Fibroblast of the aortic adventitia (primary cell): ENCODE data around the gene ABHD2. TPM values are rescaled to one million over a fixed set of nuclear protein-coding genes. Genes with fewer than 3 reads are reported as not detected.

Source experiments
- DNase-seq: peaks from one replicate; pipeline ENCODE4 v3.0.0-alpha.2; 2010; ENCODE audit warnings: low read depth
- H3K4me3 ChIP-seq: 2 replicates; pipeline ENCODE4 v1.5.1; 2011; ENCODE audit warnings: low read depth, mild to moderate bottlenecking, control low read depth, low read length, moderate library complexity
- total RNA-seq: library from RNA; depleted of rRNA; stranded (reverse); fragments of >200 nt; gene quantifications from 2 replicates; pipeline ENCODE4 v1.2.3, GENCODE V29; 2012; ENCODE audit warnings: low replicate concordance
- TF ChIP-seq, protein P1 (sequence below): IDR thresholded peaks from 2 replicates; pipeline ENCODE4 v1.5.1; 2011; ENCODE audit warnings: mild to moderate bottlenecking, low read length, control low read depth, inconsistent platforms; ENCODE audit not compliant: insufficient read depth

The ABHD2 gene
- total RNA-seq, 1 donor = 100 TPM

DNA sequence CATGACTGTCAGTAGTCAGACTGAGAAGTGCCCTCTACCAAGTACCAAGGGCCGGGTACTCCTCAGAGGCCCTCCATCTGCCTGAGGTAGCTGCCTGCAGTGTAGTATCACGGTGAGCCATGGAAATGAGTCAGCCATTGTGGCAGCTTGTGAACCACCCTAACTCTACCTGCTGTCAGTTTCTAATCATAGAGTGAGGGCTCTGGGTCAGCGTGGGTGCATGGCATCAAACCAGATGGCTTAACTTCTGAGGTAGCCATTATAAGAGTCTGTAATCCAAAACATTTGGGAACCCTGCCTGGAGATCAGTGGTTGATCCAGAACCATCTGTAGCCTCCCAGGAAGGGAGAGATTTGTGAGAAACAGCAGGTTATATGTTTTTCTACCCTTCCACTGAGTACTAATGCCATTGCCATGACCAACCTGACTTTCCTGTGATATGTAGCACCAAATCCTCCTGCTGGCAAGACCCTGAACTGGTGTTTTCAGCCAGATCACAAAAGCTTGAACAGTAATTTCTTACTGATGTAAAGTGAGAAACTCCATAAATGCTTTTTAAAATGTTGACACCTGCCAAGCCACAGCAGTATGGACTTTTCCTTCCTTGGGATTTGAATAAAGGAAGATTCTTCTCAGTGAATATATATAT is 38.9 kb downstream of the ABHD2 start:
- no peak overlapping the region for H3K4me3 ChIP-seq
- TF ChIP-seq, protein P1, sequence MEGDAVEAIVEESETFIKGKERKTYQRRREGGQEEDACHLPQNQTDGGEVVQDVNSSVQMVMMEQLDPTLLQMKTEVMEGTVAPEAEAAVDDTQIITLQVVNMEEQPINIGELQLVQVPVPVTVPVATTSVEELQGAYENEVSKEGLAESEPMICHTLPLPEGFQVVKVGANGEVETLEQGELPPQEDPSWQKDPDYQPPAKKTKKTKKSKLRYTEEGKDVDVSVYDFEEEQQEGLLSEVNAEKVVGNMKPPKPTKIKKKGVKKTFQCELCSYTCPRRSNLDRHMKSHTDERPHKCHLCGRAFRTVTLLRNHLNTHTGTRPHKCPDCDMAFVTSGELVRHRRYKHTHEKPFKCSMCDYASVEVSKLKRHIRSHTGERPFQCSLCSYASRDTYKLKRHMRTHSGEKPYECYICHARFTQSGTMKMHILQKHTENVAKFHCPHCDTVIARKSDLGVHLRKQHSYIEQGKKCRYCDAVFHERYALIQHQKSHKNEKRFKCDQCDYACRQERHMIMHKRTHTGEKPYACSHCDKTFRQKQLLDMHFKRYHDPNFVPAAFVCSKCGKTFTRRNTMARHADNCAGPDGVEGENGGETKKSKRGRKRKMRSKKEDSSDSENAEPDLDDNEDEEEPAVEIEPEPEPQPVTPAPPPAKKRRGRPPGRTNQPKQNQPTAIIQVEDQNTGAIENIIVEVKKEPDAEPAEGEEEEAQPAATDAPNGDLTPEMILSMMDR = peak; percentile 49
- peak; percentile 48 for DNase-seq

GRCh38 chr15:89128320-89129122 is 40.3 kb downstream of the ABHD2 start:
- H3K4me3 ChIP-seq = no peak overlapping the region
- DNase-seq = no peak
- TF ChIP-seq, protein P1 = no peak

DNA sequence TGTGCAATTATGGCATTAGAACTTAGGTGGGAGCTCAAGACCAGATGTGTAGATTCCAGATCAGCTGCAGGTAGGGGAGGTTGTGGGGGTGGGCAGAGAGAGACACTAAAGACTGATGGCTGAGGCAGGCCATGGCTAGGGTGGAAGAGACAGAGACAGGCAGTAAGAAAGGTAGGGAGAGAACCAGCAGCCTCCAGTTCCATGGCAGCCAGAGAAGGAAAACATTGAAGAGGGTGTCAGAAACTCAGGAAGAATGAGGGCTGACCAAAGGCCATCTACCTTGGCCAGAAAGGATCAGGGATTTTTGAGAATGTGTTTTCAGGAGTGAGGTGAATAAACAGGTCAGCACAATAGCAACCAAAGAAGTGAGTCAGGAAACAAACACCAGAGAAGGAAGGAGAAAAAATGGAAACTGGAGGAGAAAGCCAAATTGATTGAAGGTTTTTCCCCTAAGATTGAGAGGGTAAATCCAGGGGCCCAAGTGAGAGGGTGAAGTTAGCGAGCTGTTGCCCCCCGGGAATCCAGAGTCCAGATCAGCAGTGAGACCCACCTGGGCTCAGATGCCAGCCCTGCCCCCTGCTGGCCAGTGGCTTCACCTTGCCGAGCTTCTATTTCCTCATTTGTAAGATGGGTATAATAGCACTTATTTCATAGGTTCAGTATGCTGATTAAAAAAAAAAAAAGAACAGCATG is 41.0 kb downstream of the ABHD2 start:
- no peak overlapping the region for H3K4me3 ChIP-seq
- DNase-seq = peak; percentile 46
- TF ChIP-seq, protein P1 = peak; percentile 72

GRCh38 chr15:89129816-89130134 is 41.5 kb downstream of the ABHD2 start:
- TF ChIP-seq, protein P1 = no peak
- no peak overlapping the region for H3K4me3 ChIP-seq
- no peak for DNase-seq

- DNase-seq = no peak
- no peak overlapping the region for H3K4me3 ChIP-seq
- TF ChIP-seq, protein P1 = no peak
Observed at GRCh38 chr15:89130201-89130600, 41.9 kb downstream of the ABHD2 start.

DNA sequence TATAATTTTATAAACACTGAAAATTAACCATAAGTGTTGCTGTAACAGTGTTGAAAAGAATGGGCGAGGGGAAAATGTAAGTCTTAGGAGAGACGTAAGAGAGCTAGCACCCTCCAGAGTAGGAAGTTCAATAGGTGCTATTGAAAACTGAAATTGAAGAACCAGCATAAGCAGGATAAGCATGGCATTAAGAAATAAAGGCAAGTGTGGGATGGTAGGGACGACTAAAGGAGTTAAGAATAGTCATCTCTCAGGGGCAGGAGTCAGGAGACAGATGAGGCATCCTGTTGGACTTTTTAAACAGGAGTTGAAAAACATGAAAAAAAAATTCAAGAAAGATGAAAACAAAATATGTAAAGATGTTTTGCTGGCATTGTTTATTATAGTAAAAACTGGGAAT is 43.5 kb downstream of the ABHD2 start:
- H3K4me3 ChIP-seq = no peak overlapping the region
- DNase-seq = no peak
- TF ChIP-seq, protein P1 = no peak
